Endodermal cell (in vitro differentiated cells): ENCODE results near the gene PATE2. TPM values are rescaled to one million over a fixed set of nuclear protein-coding genes. Genes with fewer than 3 reads are reported as not detected.

Experiments
- DNase-seq: peaks from one replicate; pipeline ENCODE4 v3.0.0-alpha.2; 2017
- H3K27ac ChIP-seq: 2 replicates; pipeline ENCODE4 v1.5.1; 2013; ENCODE audit warnings: mild to moderate bottlenecking, low read depth, low read length, moderate library complexity
- H3K27me3 ChIP-seq: 2 replicates; pipeline ENCODE4 v1.6.1; 2013; ENCODE audit warnings: mild to moderate bottlenecking, low read length, moderate library complexity; ENCODE audit not compliant: insufficient read depth, control insufficient read depth, poor library complexity, severe bottlenecking
- H3K36me3 ChIP-seq: 2 replicates; pipeline ENCODE4 v1.7.0; 2013; ENCODE audit warnings: mild to moderate bottlenecking, low read length, moderate library complexity; ENCODE audit not compliant: control insufficient read depth, insufficient read depth
- H3K4me1 ChIP-seq: one replicate; pipeline ENCODE4 v1.7.0; 2013; ENCODE audit warnings: low read length; ENCODE audit not compliant: control insufficient read depth, insufficient read depth
- H3K4me3 ChIP-seq: 2 replicates; pipeline ENCODE4 v1.5.1; 2013; ENCODE audit warnings: mild to moderate bottlenecking, low read length, moderate library complexity
- H3K9ac ChIP-seq: 2 replicates; pipeline ENCODE4 v1.6.1; 2013; ENCODE audit warnings: mild to moderate bottlenecking, low read length, moderate library complexity; ENCODE audit not compliant: poor library complexity, severe bottlenecking; ENCODE audit errors: extremely low read depth
- H3K9me3 ChIP-seq: 2 replicates; pipeline ENCODE4 v1.6.1; 2013; ENCODE audit warnings: mild to moderate bottlenecking, low read length, moderate library complexity; ENCODE audit not compliant: control insufficient read depth
- H3K27ac Mint-ChIP-seq: 2 replicates; pipeline ENCODE4 v1.8.0; 2020; ENCODE audit warnings: mixed read lengths
- H3K27me3 Mint-ChIP-seq: 2 replicates; pipeline ENCODE4 v1.8.0; 2021; ENCODE audit warnings: mild to moderate bottlenecking, mixed read lengths; ENCODE audit not compliant: insufficient read depth
- H3K36me3 Mint-ChIP-seq: 2 replicates; pipeline ENCODE4 v1.8.0; 2020; ENCODE audit warnings: low read depth, mixed read lengths
- H3K4me1 Mint-ChIP-seq: 2 replicates; pipeline ENCODE4 v1.8.0; 2020; ENCODE audit warnings: mixed read lengths
- H3K4me3 Mint-ChIP-seq: 2 replicates; pipeline ENCODE4 v1.8.0; 2020; ENCODE audit warnings: mild to moderate bottlenecking, moderate library complexity, mixed read lengths
- H3K9me3 Mint-ChIP-seq: 2 replicates; pipeline ENCODE4 v1.8.0; 2020; ENCODE audit warnings: mild to moderate bottlenecking, mixed read lengths
- WGBS, 2 experiments: methylation state at CpG; one replicate each; pipeline versions ENCODE4 v1.1.5 to v1.1.7; 2013; ENCODE audit warnings: missing lambda C conversion rate in 2 of 2, mixed read lengths in 1 of 2; ENCODE audit not compliant: insufficient coverage in 1 of 2, insufficient read length in 1 of 2; 5-methylcytosine and 5-hydroxymethylcytosine counted together
- total RNA-seq, 2 donors: library from RNA; stranded (reverse); fragmentation: NEBNext Ultra II Directional in 1 of 2; extraction: Animal tissue kit (Norgen Biotek cat#: 25700) in 1 of 2; gene quantifications; 2 replicates in 1 of 2; 3 replicates in 1 of 2; pipeline ENCODE4 v1.2.1, GENCODE V29; 2021
- TF ChIP-seq, protein P1 (sequence below): fragments of 200-600 bp; sonication (generic); conservative IDR thresholded peaks from 2 replicates; pipeline ENCODE4 v1.5.0; 2021; ENCODE audit warnings: antibody characterized with exemption, mild to moderate bottlenecking

The PATE2 gene
- total RNA-seq, 2 donors from 2014 or later, result 0.79 TPM; not detected in 1

DNA sequence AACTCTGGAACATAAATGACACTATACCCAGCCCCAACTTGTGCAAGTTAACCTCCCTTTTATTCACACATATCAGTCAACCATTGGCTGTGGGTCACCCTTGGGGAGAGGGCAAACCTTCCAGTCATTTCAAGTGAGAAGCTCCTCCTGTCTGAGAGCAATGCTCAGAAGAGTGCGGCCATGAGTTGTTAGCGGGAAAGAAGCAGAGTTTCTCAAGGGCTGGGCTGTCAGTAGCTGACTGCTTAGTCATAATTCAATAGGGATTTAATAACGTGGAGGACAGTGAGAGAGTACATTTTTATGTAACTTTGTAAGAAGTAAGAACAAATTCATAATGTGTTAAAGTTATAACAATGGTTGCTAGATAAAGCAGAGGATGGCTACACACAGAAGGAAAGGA lies 5.1 kb downstream of the PATE2 start:
- H3K36me3 Mint-ChIP-seq, result no peaks in the 10 kb centered on the region
- Histone ChIP-seq H3K27me3 (peaks cover 23% of the 10 kb centered on the region), H3K36me3 (no peaks in the 10 kb centered on the region), H3K9me3 (no peaks in the 10 kb centered on the region), H3K27ac (no peak overlapping the region), H3K4me1 (no peaks in the 10 kb centered on the region), H3K4me3 (no peak overlapping the region), H3K9ac (no peak overlapping the region)
- DNase-seq, result no peak
- no peaks in the 10 kb centered on the region for H3K9me3 Mint-ChIP-seq
- peaks cover 27% of the 10 kb centered on the region for H3K27me3 Mint-ChIP-seq
- 87 to 94% methylated on average over 3 of the region's 3 CpGs for WGBS, 2 experiments
- TF ChIP-seq, protein P1, sequence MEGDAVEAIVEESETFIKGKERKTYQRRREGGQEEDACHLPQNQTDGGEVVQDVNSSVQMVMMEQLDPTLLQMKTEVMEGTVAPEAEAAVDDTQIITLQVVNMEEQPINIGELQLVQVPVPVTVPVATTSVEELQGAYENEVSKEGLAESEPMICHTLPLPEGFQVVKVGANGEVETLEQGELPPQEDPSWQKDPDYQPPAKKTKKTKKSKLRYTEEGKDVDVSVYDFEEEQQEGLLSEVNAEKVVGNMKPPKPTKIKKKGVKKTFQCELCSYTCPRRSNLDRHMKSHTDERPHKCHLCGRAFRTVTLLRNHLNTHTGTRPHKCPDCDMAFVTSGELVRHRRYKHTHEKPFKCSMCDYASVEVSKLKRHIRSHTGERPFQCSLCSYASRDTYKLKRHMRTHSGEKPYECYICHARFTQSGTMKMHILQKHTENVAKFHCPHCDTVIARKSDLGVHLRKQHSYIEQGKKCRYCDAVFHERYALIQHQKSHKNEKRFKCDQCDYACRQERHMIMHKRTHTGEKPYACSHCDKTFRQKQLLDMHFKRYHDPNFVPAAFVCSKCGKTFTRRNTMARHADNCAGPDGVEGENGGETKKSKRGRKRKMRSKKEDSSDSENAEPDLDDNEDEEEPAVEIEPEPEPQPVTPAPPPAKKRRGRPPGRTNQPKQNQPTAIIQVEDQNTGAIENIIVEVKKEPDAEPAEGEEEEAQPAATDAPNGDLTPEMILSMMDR, result no peak
- H3K4me1 Mint-ChIP-seq, result peaks cover 3% of the 10 kb centered on the region
- H3K27ac Mint-ChIP-seq, result no peak overlapping the region
- no peak overlapping the region for H3K4me3 Mint-ChIP-seq

DNA sequence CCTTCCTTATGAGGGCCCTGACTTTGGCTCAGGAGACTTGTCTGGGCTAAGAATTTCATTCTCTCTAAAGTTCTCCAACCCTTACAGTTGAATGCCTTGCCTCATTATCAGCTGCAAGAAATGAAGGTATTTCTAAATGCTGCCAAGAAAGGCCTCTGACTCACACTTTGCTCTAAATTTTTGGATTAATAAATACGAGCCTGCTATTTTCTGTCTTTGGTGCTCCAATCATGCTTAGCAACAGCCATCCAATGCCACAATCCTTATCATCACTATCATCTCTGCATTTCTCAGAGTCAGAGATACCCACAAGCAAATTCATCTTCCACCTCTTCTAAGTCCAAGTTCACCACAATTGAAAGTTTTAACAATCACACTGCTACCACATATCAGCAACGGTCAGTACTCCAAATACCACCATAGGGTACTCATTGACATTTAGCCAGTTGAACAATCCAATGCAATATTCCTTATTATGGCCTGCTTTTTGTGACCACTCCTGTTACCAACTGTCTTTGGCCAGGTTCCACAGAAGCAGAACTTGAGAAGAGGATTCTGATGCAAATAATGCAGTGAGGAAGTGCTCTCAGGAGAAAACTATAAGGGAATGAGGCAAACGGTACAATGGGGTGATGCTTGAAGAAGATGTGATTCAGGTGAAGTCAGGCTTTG lies 5.7 kb downstream of the PATE2 start:
- Histone ChIP-seq H3K27ac (no peak overlapping the region), H3K27me3 (peaks cover 19% of the 10 kb centered on the region), H3K36me3 (no peaks in the 10 kb centered on the region), H3K4me3 (no peak overlapping the region), H3K4me1 (peaks cover 2% of the 10 kb centered on the region), H3K9me3 (no peaks in the 10 kb centered on the region), H3K9ac (no peak overlapping the region)
- H3K36me3 Mint-ChIP-seq, result no peaks in the 10 kb centered on the region
- peaks cover 8% of the 10 kb centered on the region for H3K4me1 Mint-ChIP-seq
- no peaks in the 10 kb centered on the region for H3K9me3 Mint-ChIP-seq
- 93 to 94% methylated on average over 2 to 3 of the region's 3 CpGs for WGBS, 2 experiments
- no peak overlapping the region for H3K27ac Mint-ChIP-seq
- no peak overlapping the region for H3K4me3 Mint-ChIP-seq
- H3K27me3 Mint-ChIP-seq, result peaks cover 27% of the 10 kb centered on the region
- DNase-seq, result no peak
- TF ChIP-seq, protein P1, result no peak

DNA sequence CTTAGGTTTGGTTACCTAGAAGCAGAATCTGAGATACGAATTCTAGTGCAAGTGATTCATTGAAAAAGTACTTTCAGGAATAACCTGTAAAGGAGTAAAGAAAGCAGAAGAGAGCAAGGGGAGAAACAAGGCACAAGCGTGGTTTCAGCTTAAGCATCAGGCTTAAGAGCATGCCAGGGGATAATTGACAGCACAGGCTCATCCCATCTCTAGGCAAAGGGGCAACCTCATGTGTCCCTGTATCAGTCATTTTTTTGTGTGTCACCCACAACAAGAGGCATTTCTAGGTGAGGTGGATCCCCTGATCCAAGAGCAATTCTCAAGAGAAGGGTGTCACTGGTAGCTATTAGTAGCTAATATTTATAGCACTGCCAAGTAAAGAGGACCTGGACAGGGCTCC lies 8.0 kb downstream of the PATE2 start:
- 91 to 96% methylated on average over 2 of the region's 2 CpGs for WGBS, 2 experiments
- H3K4me1 Mint-ChIP-seq, result peaks cover 11% of the 10 kb centered on the region
- peaks cover 7% of the 10 kb centered on the region for H3K4me1 ChIP-seq
- no peak overlapping the region for H3K27ac ChIP-seq
- TF ChIP-seq, protein P1, result no peak
- no peak overlapping the region for H3K4me3 Mint-ChIP-seq
- H3K9ac ChIP-seq, result no peak overlapping the region
- no peaks in the 10 kb centered on the region for H3K9me3 ChIP-seq
- peaks cover 27% of the 10 kb centered on the region for H3K27me3 Mint-ChIP-seq
- H3K27ac Mint-ChIP-seq, result no peak overlapping the region
- no peaks in the 10 kb centered on the region for H3K36me3 ChIP-seq
- no peak for DNase-seq
- no peaks in the 10 kb centered on the region for H3K9me3 Mint-ChIP-seq
- H3K4me3 ChIP-seq, result no peak overlapping the region
- no peaks in the 10 kb centered on the region for H3K36me3 Mint-ChIP-seq
- H3K27me3 ChIP-seq, result peaks cover 19% of the 10 kb centered on the region
